PC-9 (cell line): ENCODE data around the gene CPN2. TPM values are rescaled to one million over a fixed set of nuclear protein-coding genes. Genes with fewer than 3 reads are reported as not detected.

ENCODE experiments used
- BruUV-seq: library from RNA; stranded (reverse); fragments of 400-500 nt; replicated peaks from 2 replicates; lab custom pipeline; 2021; lab: Mats Ljungman, UMichigan
- CTCF ChIA-PET: fragments of 300-600 bp; sonication (Branson Sonifier 250); formaldehyde crosslinking; loops from one replicate; lab custom pipeline; 2022; ENCODE audit warnings: antibody characterized with exemption; lab: Charles Lee
- POLR2A ChIA-PET: fragments of 300-600 bp; sonication (Branson Sonifier 250); formaldehyde crosslinking; loops from one replicate; lab custom pipeline; 2022; ENCODE audit warnings: antibody characterized with exemption; ENCODE audit not compliant: unreplicated experiment; lab: Charles Lee
- DNase-seq, 2 experiments: peaks; one replicate each; pipeline versions ENCODE4 v3.0.0 to v3.0.0-alpha.2; 2015 to 2022; ENCODE audit warnings: mixed read lengths in 1 of 2
- H2AFZ ChIP-seq: fragments of 200-600 bp; sonication (generic); 2 replicates; pipeline ENCODE4 v1.8.1; 2017; ENCODE audit warnings: antibody characterized with exemption
- H3F3A ChIP-seq: fragments of 200-600 bp; sonication (generic); 2 replicates; pipeline ENCODE4 v1.8.1; 2017; ENCODE audit warnings: antibody characterized with exemption, mild to moderate bottlenecking, low read depth; ENCODE audit not compliant: insufficient read depth
- H3K27ac ChIP-seq: fragments of 200-600 bp; sonication (generic); 2 replicates; pipeline ENCODE4 v1.6.1; 2016; ENCODE audit warnings: mixed run types
- H3K27me3 ChIP-seq: fragments of 200-600 bp; sonication (generic); 2 replicates; pipeline ENCODE4 v1.6.1; 2016; ENCODE audit warnings: low read depth, mixed run types; ENCODE audit not compliant: insufficient read depth
- H3K36me3 ChIP-seq: fragments of 200-600 bp; sonication (generic); 2 replicates; pipeline ENCODE4 v1.6.1; 2016; ENCODE audit warnings: low read depth, mixed run types
- H3K4me1 ChIP-seq: fragments of 200-600 bp; sonication (generic); replicated peaks from 2 replicates; pipeline ENCODE4 v1.6.1; 2016; ENCODE audit warnings: mixed run types; ENCODE audit not compliant: insufficient read depth
- H3K4me2 ChIP-seq: fragments of 200-600 bp; sonication (generic); 2 replicates; pipeline ENCODE4 v1.6.1; 2017; ENCODE audit warnings: mixed run types
- H3K4me3 ChIP-seq: fragments of 200-600 bp; sonication (generic); 2 replicates; pipeline ENCODE4 v1.6.1; 2016; ENCODE audit warnings: mixed run types
- H3K79me2 ChIP-seq: fragments of 200-600 bp; sonication (generic); 2 replicates; pipeline ENCODE4 v1.6.1; 2017; ENCODE audit warnings: low read depth, mixed run types
- H3K9me2 ChIP-seq: fragments of 200-600 bp; sonication (generic); 2 replicates; pipeline ENCODE4 v1.8.1; 2017; ENCODE audit warnings: mild to moderate bottlenecking; ENCODE audit not compliant: insufficient read depth
- H3K9me3 ChIP-seq: fragments of 200-600 bp; sonication (generic); 2 replicates; pipeline ENCODE4 v1.8.1; 2016; ENCODE audit warnings: low read depth; ENCODE audit not compliant: insufficient read depth
- H4K20me1 ChIP-seq: fragments of 200-600 bp; sonication (generic); 2 replicates; pipeline ENCODE4 v1.8.1; 2017; ENCODE audit not compliant: insufficient read depth
- EZH2 ChIP-seq: fragments of 200-600 bp; sonication (generic); IDR thresholded peaks from 2 replicates; pipeline ENCODE4 v1.8.0; 2017; ENCODE audit warnings: antibody characterized with exemption, low read depth
- intact Hi-C: fragments of 100-400 bp; cut with micrococcal nuclease; formaldehyde crosslinking; loops from one replicate; pipeline ENCODE4 v1.10.0; 2022; ENCODE audit not compliant: unreplicated experiment
- total RNA-seq: library from RNA; stranded (reverse); gene quantifications from 2 replicates; pipeline ENCODE4 v1.2.3, GENCODE V29; 2021
- TF ChIP-seq, protein P1 (sequence below): fragments of 200-600 bp; sonication (generic); conservative IDR thresholded peaks from 2 replicates; pipeline ENCODE4 v1.6.1; 2017; ENCODE audit warnings: mixed run types, antibody characterized with exemption, mild to moderate bottlenecking, moderate library complexity

CPN2 gene
- total RNA-seq, 1 experiment from 2014 or later, result not detected

DNA sequence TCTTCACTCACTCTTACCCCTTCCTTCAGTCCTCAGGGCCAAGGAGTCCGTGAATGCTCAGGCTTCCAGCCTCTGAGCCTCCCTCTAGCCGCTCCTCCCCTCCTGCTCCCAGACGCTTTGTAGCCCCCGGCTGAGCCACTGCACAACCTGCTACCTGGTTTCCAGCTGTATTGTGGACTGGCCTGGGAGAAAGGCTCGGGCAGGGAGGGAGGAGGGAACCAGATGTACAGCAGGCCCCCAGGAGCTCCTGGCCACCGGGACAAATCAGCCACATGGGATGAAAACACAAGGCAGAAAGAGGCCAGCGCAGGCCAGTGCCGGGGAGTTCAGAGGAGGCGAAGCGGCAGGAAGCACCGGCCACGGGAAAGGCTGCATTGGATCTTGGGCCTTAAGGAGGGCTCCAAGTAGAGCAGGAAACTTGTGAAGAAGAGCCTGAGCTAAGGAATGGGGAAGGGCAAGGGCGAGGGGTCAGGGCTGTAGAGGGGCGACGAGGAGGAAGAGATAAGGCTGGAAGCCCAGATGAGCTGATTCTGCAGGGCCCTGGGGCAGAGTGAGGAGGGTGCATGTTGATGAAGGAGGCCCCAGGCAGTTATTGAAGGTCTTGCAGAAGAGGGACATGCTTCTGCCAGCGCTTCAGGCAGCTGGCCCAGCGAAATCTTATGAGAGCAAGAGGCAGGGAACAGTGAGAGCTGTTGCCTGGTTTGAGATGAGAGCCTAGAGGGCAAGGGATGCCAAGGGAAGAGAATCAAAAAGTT, 14.3 kb downstream of the CPN2 start:
- BruUV-seq, result no TSS peak
- Histone ChIP-seq H3K79me2 (no peaks in the 10 kb centered on the region), H3K27me3 (no peaks in the 10 kb centered on the region), H3K9me3 (no peaks in the 10 kb centered on the region), H3F3A (peaks cover 10% of the 10 kb centered on the region; the same call in 1 of the 2 replicates), H2AFZ (no peak overlapping the region), H3K4me3 (no peak overlapping the region), H3K4me1 (peaks cover 14% of the 10 kb centered on the region), H3K36me3 (no peaks in the 10 kb centered on the region), H3K4me2 (no peak overlapping the region), H4K20me1 (no peaks in the 10 kb centered on the region), H3K27ac (no peak overlapping the region), H3K9me2 (no peaks in the 10 kb centered on the region)
- intact Hi-C loops, result loop anchor here (10.0 kb wide), 1 partner anchor 928 kb away; no protein-coding TSS in a partner anchor
- DNase-seq, result no peak
- ChIA-PET POLR2A (no interaction called here), CTCF (no interaction called here)
- TF ChIP-seq EZH2, result no peak
- TF ChIP-seq, protein P1, sequence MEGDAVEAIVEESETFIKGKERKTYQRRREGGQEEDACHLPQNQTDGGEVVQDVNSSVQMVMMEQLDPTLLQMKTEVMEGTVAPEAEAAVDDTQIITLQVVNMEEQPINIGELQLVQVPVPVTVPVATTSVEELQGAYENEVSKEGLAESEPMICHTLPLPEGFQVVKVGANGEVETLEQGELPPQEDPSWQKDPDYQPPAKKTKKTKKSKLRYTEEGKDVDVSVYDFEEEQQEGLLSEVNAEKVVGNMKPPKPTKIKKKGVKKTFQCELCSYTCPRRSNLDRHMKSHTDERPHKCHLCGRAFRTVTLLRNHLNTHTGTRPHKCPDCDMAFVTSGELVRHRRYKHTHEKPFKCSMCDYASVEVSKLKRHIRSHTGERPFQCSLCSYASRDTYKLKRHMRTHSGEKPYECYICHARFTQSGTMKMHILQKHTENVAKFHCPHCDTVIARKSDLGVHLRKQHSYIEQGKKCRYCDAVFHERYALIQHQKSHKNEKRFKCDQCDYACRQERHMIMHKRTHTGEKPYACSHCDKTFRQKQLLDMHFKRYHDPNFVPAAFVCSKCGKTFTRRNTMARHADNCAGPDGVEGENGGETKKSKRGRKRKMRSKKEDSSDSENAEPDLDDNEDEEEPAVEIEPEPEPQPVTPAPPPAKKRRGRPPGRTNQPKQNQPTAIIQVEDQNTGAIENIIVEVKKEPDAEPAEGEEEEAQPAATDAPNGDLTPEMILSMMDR, result no peak

DNA sequence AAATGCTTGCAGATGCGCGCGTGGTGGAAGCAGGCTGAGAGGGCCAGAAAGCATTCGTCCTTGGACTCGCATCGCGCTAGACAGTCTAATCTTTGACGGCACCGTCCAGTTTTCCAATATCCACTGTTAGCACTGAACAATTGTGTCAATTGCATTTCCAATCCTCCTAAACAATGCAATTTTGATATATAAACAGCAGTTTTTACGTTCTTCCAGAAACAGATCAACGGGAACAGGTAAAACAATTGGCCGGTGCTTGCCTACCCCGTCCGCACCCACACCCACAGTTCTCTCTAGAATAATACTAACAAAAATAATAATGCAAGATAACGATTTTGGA, 17.2 kb downstream of the CPN2 start:
- Histone ChIP-seq H3K27me3 (no peaks in the 10 kb centered on the region), H3K9me2 (no peaks in the 10 kb centered on the region), H3F3A (peaks cover 14% of the 10 kb centered on the region; the same call in 1 of the 2 replicates), H3K27ac (no peak overlapping the region), H3K4me3 (peak overlapping the region; percentile 57; the same call in 1 of the 2 replicates), H3K4me2 (peak overlapping the region; percentile 82), H3K9me3 (no peaks in the 10 kb centered on the region), H4K20me1 (no peaks in the 10 kb centered on the region), H3K79me2 (no peaks in the 10 kb centered on the region), H3K36me3 (no peaks in the 10 kb centered on the region), H3K4me1 (peaks cover 19% of the 10 kb centered on the region), H2AFZ (peak overlapping the region; percentile 78; the same call in 1 of the 2 replicates)
- TF ChIP-seq, protein P1, result no peak
- no peak for TF ChIP-seq EZH2
- ChIA-PET CTCF (interaction anchor here (0.6 to 2.0 kb wide), 4 partner anchors 10 to 70 kb away, joined by 3 to 6 read pairs (median 4); no protein-coding TSS in a partner anchor), POLR2A (interaction anchor here (0.6 kb wide), 2 partner anchors 127 to 261 kb away, joined by 11 to 15 read pairs; no protein-coding TSS in a partner anchor)
- BruUV-seq, result no TSS peak
- no peak for DNase-seq
- intact Hi-C loops, result loop anchor here (1.0 to 10.0 kb wide), 6 partner anchors 70 to 931 kb away; partner anchors contain the start of gene LSG1

DNA sequence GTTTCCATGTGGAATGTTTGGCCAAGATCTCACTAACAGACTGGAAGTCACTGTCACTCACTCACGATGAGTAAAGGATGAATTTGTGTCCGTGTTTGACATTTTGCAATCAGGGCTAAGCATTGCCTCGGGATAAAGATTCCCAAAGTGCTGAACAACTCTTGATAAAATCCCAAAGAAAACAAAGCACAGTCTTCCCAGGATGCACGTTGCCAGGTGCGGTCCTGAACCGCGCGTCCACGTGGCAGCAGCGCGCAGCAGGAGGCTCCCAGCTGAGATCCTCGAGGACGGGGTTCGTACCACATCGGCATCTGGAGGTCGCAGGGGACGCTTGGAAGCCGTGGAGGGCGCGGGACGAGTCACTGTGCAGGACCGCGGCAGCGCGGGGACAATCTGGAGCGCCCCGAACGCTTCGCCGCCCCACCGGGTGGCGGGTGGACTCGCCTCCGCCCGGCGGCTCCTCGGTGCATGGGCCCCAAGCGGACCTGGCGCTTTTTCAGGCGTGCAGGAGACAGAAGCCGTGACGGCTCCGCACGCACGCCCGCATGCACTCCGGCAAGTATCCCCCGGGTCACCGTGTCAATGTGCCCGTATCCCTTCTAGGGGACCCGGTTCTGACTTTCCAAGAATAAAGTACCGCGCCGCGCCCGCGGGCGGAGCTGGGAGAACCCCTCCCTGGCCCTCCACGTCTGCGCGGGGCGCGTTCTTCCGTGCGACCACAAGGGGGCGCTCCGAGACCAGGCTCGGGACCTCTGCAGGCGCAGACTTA, 17.7 kb downstream of the CPN2 start:
- intact Hi-C loops, result loop anchor here (1.0 to 10.0 kb wide), 6 partner anchors 71 to 931 kb away; partner anchors contain the start of gene LSG1
- no peaks in the 10 kb centered on the region for H3K9me2 ChIP-seq
- no peaks in the 10 kb centered on the region for H3K27me3 ChIP-seq
- peaks cover 18% of the 10 kb centered on the region; the same call in 1 of the 2 replicates for H3F3A ChIP-seq
- ChIA-PET CTCF (interaction anchor here (0.6 to 2.0 kb wide), 3 partner anchors 11 to 35 kb away, joined by 3 to 6 read pairs (median 6); no protein-coding TSS in a partner anchor), POLR2A (interaction anchor here (0.6 kb wide), 3 partner anchors 126 to 937 kb away, joined by 3 to 15 read pairs (median 11); no protein-coding TSS in a partner anchor)
- H3K27ac ChIP-seq, result no peak overlapping the region; the same call in 1 of the 2 replicates
- no peaks in the 10 kb centered on the region for H3K79me2 ChIP-seq
- H3K4me3 ChIP-seq, result peak overlapping the region; percentile 57
- peak; percentile 78 to 95 for DNase-seq
- no peak for TF ChIP-seq EZH2
- TF ChIP-seq, protein P1, result peak; percentile 100
- peaks cover 19% of the 10 kb centered on the region for H3K4me1 ChIP-seq
- peak overlapping the region; percentile 82 for H3K4me2 ChIP-seq
- no peaks in the 10 kb centered on the region for H3K9me3 ChIP-seq
- H2AFZ ChIP-seq, result peak overlapping the region; percentile 78
- no peaks in the 10 kb centered on the region for H3K36me3 ChIP-seq
- no peaks in the 10 kb centered on the region for H4K20me1 ChIP-seq
- no TSS peak for BruUV-seq
